CD4-positive, alpha-beta memory T cell (primary cell): ENCODE results near the gene HDAC5. TPM values are rescaled to one million over a fixed set of nuclear protein-coding genes. Genes with fewer than 3 reads are reported as not detected.

Experiments
- CTCF ChIA-PET: fragments of 350-600 bp; sonication (Branson Sonifier 250); formaldehyde crosslinking; loops from one replicate; lab custom pipeline; 2021; ENCODE audit warnings: inconsistent platforms; ENCODE audit not compliant: partially characterized antibody; lab: Charles Lee
- POLR2A ChIA-PET: fragments of 350-600 bp; sonication (Branson Sonifier 250); formaldehyde crosslinking; loops from one replicate; lab custom pipeline; 2021; ENCODE audit not compliant: partially characterized antibody; lab: Charles Lee
- DNase-seq, 5 donors: peaks; one replicate each; pipeline versions ENCODE4 v3.0.0 to v3.0.0-alpha.2; 2020 to 2022; ENCODE audit warnings: mixed read lengths in 1 of 5
- H3K27ac ChIP-seq: one replicate; pipeline ENCODE4 v1.7.0; 2013; ENCODE audit warnings: low read depth, low read length
- H3K27me3 ChIP-seq: 2 replicates; pipeline ENCODE4 v1.7.0; 2013; ENCODE audit warnings: mild to moderate bottlenecking, low read length, moderate library complexity; ENCODE audit not compliant: insufficient read depth
- H3K36me3 ChIP-seq: 2 replicates; pipeline ENCODE4 v1.7.0; 2013; ENCODE audit warnings: mild to moderate bottlenecking, low read length, moderate library complexity; ENCODE audit not compliant: insufficient read depth
- H3K4me1 ChIP-seq: 2 replicates; pipeline ENCODE4 v1.7.0; 2013; ENCODE audit warnings: mild to moderate bottlenecking, low read length, moderate library complexity; ENCODE audit not compliant: insufficient read depth
- H3K4me3 ChIP-seq, 2 donors: one replicate each; pipeline ENCODE4 v1.7.0; 2013; ENCODE audit warnings: low read length in 2 of 2, mild to moderate bottlenecking in 1 of 2
- H3K9me3 ChIP-seq, 2 donors: one replicate each; pipeline ENCODE4 v1.7.0; 2013; ENCODE audit warnings: low read length in 2 of 2, control low read depth in 1 of 2; ENCODE audit not compliant: control insufficient read depth in 1 of 2
- H3K27ac Mint-ChIP-seq, 7 donors: one replicate each; pipeline ENCODE4 v1.8.0; 2020 to 2021; ENCODE audit warnings: mixed read lengths in 7 of 7, mild to moderate bottlenecking in 6 of 7, inconsistent platforms in 3 of 7, moderate library complexity in 3 of 7
- H3K27me3 Mint-ChIP-seq, 2 donors: one replicate each; pipeline ENCODE4 v1.8.0; 2020 to 2021; ENCODE audit warnings: mixed read lengths in 2 of 2
- H3K36me3 Mint-ChIP-seq, 2 donors: one replicate each; pipeline ENCODE4 v1.8.0; 2020 to 2021; ENCODE audit warnings: mixed read lengths in 2 of 2, inconsistent platforms in 1 of 2, mild to moderate bottlenecking in 1 of 2
- H3K4me1 Mint-ChIP-seq, 4 donors: one replicate each; pipeline ENCODE4 v1.8.0; 2020 to 2021; ENCODE audit warnings: mixed read lengths in 4 of 4, mild to moderate bottlenecking in 1 of 4
- H3K4me3 Mint-ChIP-seq, 8 donors: one replicate each; pipeline ENCODE4 v1.8.0; 2020 to 2021; ENCODE audit warnings: mixed read lengths in 8 of 8, mild to moderate bottlenecking in 7 of 8, moderate library complexity in 6 of 8, inconsistent platforms in 3 of 8
- H3K9me3 Mint-ChIP-seq, 8 donors: one replicate each; pipeline ENCODE4 v1.8.0; 2020 to 2021; ENCODE audit warnings: mixed read lengths in 8 of 8, mild to moderate bottlenecking in 5 of 8, inconsistent platforms in 3 of 8, moderate library complexity in 1 of 8
- intact Hi-C: fragments of 100-400 bp; cut with micrococcal nuclease; formaldehyde crosslinking; loops from one replicate; pipeline ENCODE4 v1.15.1; 2023
- polyA plus RNA-seq, 2 donors: library from polyadenylated mRNA; unstranded; fragments of 300-500 nt; fragmentation: Illumina TruSeq; gene quantifications; one replicate each; pipeline ENCODE4 v1.2.3, GENCODE V29; 2021
- total RNA-seq, 2 experiments: library from RNA; stranded (reverse); gene quantifications; one replicate each; pipeline ENCODE4 v1.2.3, GENCODE V29; 2021

The HDAC5 gene
- total and polyA plus RNA-seq, 4 experiments from 2014 or later, result 12.8 to 74.2 (median 52.8) TPM

DNA sequence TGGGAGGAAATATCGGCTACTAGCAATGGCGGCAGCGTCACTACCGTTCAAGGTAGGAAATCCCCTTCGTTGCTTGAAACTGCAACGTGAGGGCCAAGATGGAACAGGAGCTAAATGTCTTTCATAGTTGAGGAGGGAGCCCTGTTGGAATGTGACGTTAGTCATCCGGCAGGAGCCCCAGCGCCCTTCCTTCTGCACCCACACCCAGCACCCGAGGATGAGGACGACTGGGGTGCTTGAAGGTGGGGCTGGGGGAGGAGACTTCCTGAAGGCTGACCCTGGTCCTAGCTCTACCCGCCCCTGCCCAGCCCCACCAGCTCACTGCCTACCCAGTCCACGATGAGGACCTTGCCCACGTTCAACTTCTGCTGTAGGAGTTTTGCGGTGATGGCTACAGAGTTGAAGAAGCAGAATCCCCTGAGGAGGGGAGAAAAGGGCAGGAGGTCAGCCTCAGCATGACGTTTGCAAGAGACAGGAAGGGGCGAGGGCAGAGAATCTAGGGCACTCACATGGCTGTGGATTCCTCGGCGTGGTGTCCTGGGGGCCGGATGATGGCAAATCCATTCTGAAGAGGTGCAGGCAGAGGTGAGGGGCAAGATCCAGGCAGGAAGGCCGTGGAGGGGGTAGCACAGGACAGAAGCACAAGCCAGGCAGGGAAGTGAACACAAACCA is 41.0 kb downstream of the HDAC5 start:
- CTCF ChIA-PET, result interaction anchor here (1.1 kb wide), 1 partner anchor 138 kb away, joined by 3 read pairs; no protein-coding TSS in a partner anchor
- DNase-seq, result no peak

DNA sequence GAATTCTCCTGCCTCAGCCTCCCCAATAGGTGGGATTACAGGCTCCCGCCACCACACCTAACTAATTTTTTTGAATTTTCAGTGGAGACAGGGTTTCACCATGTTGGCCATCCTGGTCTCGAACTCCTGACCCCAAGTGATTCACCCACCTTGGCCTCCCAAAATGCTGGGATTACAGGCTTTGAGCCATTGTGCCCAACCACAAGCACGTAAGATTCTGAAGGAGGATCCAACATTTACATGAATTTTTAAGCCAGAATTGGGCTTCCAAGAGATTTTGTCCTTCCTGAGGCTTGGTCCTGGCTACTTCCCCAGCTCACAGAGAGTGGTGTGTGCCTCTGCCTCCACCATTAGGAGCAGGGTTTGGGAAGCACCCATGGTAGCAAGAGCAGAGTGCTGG is 41.8 kb downstream of the HDAC5 start:
- CTCF ChIA-PET, result no interaction called here
- H3K27ac Mint-ChIP-seq, result peak overlapping the region in 1 of 7 donors; percentile 57

More for the DNA sequence above, 41.0 kb downstream of the HDAC5 start:
- Histone ChIP-seq H3K4me1 (no peaks in the 10 kb centered on the region), H3K27ac (no peak overlapping the region), H3K9me3 (no peaks in the 10 kb centered on the region), H3K36me3 (peaks cover 16% of the 10 kb centered on the region), H3K4me3 (no peak overlapping the region), H3K27me3 (no peaks in the 10 kb centered on the region)
- H3K9me3 Mint-ChIP-seq, result peaks cover 0 to 1% (median 0%) of the 10 kb centered on the region in 8 donors
- H3K4me3 Mint-ChIP-seq, result no peak overlapping the region
- H3K27ac Mint-ChIP-seq, result peak overlapping the region in 3 of 7 donors; percentile 63 to 72 (median 71)
- H3K36me3 Mint-ChIP-seq, result peaks cover 12 to 48% of the 10 kb centered on the region in 2 donors
- intact Hi-C loops, result no loop called here
- POLR2A ChIA-PET, result no interaction called here
- H3K27me3 Mint-ChIP-seq, result no peaks in the 10 kb centered on the region
- peaks cover 0 to 9% (median 1%) of the 10 kb centered on the region in 4 donors for H3K4me1 Mint-ChIP-seq

DNA sequence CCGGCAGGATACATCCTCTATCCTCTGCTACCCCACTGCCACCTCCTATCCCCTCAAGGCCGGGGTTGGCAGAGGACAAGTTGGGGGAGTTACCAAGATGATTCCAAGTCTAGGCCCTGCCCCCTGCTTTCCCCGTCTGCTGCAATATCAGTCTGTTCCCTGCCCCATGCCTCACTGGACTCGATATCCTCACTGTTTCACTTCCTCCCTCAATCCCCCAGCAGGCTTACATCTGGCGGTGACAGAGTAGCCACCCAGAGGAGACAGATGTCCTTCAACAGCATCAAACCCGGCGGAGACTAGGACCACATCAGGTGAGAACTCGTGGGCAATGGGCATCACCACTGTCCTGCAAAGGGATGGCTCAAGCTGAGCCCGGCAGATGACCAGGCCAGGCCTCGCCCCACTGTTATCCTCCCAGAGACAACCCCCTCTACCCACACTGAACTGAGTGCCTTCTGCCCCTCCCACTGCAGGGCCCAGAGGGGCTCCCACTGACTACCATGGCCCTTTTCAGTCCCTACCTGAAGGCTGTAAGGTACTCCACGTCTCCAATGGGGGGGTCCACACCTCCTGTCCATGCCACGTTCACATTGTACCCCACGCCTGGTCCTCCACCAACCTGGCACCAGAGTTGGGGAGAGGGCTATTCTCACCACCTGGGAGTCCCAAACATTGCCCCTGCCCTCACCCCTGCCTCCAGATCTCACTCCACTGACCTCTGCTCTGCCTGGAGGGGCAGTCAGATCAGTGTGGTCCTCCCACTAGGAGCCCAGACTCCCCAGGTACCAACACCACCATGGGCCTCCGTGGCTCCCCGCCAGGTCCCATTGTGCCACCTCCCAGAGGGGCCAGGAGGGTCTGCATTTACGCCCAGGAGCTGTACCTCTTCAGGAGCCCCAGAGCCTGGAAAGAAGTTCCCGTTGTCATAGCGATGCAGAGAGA is 43.3 kb downstream of the HDAC5 start:
- DNase-seq, result no peak
- peak overlapping the region in 2 of 7 donors; percentile 71 to 74 for H3K27ac Mint-ChIP-seq
- no peak overlapping the region for H3K4me3 Mint-ChIP-seq
- Histone ChIP-seq H3K4me3 (no peak overlapping the region), H3K9me3 (no peaks in the 10 kb centered on the region), H3K4me1 (no peaks in the 10 kb centered on the region), H3K27me3 (no peaks in the 10 kb centered on the region), H3K27ac (no peak overlapping the region), H3K36me3 (peaks cover 23% of the 10 kb centered on the region)
- H3K36me3 Mint-ChIP-seq, result peaks cover 14 to 58% of the 10 kb centered on the region in 2 donors
- POLR2A ChIA-PET, result no interaction called here
- H3K4me1 Mint-ChIP-seq, result no peaks in the 10 kb centered on the region
- no peaks in the 10 kb centered on the region for H3K27me3 Mint-ChIP-seq
- intact Hi-C loops, result no loop called here
- peaks cover 0 to 3% (median 0%) of the 10 kb centered on the region in 8 donors for H3K9me3 Mint-ChIP-seq
- CTCF ChIA-PET, result no interaction called here

More for the DNA sequence above, 41.8 kb downstream of the HDAC5 start:
- POLR2A ChIA-PET, result no interaction called here
- Histone ChIP-seq H3K27me3 (no peaks in the 10 kb centered on the region), H3K4me1 (no peaks in the 10 kb centered on the region), H3K4me3 (no peak overlapping the region), H3K9me3 (no peaks in the 10 kb centered on the region), H3K36me3 (peaks cover 16% of the 10 kb centered on the region), H3K27ac (no peak overlapping the region)
- H3K36me3 Mint-ChIP-seq, result peaks cover 13 to 47% of the 10 kb centered on the region in 2 donors
- peaks cover 0 to 1% (median 0%) of the 10 kb centered on the region in 8 donors for H3K9me3 Mint-ChIP-seq
- H3K4me1 Mint-ChIP-seq, result peaks cover 0 to 3% (median 0%) of the 10 kb centered on the region in 4 donors
- intact Hi-C loops, result no loop called here
- no peak for DNase-seq
- no peaks in the 10 kb centered on the region for H3K27me3 Mint-ChIP-seq
- no peak overlapping the region for H3K4me3 Mint-ChIP-seq

DNA sequence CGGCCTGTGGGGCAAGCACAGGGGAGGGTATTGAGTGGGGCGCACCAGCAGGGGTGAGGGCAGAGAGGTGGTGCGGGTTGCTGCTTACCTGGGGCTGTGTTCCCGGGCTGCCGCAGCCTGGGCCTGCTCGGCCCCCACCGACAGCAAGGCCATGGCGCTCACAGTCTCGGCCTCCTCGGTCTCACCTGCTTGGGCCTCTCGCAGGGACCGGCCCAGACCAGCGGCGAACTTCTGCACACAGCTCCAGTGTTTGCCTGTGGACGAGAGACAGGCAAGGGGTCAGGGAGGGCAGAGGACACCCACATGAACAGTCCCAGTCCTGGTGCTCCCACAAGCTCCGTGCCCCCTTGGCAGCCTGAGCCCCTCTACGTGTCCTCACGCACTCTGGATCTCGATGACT is 45.0 kb downstream of the HDAC5 start:
- ChIA-PET POLR2A (interaction anchor here (0.8 kb wide), 1 partner anchor 12 kb away, joined by 3 read pairs; no protein-coding TSS in a partner anchor), CTCF (interaction anchor here (0.6 kb wide), 1 partner anchor 121 kb away, joined by 4 read pairs; no protein-coding TSS in a partner anchor)
- Histone ChIP-seq H3K36me3 (peaks cover 19% of the 10 kb centered on the region), H3K9me3 (no peaks in the 10 kb centered on the region), H3K4me1 (no peaks in the 10 kb centered on the region), H3K27me3 (no peaks in the 10 kb centered on the region), H3K27ac (no peak overlapping the region), H3K4me3 (no peak overlapping the region)
- no peak for DNase-seq
- intact Hi-C loops, result no loop called here
- Mint-ChIP-seq H3K9me3 (peaks cover 0 to 2% (median 0%) of the 10 kb centered on the region in 8 donors), H3K4me1 (no peaks in the 10 kb centered on the region), H3K27me3 (no peaks in the 10 kb centered on the region), H3K27ac (peak overlapping the region in 1 of 7 donors; percentile 4), H3K4me3 (no peak overlapping the region), H3K36me3 (peaks cover 14 to 49% of the 10 kb centered on the region in 2 donors)

DNA sequence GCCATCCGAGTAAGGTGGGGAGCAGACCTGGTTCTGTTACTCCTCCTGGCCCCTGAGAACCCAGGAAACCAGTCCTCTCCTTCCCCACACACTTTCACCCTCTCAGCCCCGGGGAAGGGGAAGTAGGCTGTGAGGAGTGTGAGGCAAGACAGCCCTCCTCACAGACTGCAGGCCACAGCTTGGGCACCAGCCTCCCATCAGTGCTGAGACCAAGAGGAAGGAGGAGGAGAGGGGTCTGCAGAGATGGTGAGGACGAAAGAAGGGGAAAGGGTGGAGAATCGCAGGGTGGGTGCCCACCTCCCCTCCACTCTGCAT is 45.9 kb downstream of the HDAC5 start:
- peaks cover 11 to 43% of the 10 kb centered on the region in 2 donors for H3K36me3 Mint-ChIP-seq
- DNase-seq, result no peak
- intact Hi-C loops, result no loop called here

DNA sequence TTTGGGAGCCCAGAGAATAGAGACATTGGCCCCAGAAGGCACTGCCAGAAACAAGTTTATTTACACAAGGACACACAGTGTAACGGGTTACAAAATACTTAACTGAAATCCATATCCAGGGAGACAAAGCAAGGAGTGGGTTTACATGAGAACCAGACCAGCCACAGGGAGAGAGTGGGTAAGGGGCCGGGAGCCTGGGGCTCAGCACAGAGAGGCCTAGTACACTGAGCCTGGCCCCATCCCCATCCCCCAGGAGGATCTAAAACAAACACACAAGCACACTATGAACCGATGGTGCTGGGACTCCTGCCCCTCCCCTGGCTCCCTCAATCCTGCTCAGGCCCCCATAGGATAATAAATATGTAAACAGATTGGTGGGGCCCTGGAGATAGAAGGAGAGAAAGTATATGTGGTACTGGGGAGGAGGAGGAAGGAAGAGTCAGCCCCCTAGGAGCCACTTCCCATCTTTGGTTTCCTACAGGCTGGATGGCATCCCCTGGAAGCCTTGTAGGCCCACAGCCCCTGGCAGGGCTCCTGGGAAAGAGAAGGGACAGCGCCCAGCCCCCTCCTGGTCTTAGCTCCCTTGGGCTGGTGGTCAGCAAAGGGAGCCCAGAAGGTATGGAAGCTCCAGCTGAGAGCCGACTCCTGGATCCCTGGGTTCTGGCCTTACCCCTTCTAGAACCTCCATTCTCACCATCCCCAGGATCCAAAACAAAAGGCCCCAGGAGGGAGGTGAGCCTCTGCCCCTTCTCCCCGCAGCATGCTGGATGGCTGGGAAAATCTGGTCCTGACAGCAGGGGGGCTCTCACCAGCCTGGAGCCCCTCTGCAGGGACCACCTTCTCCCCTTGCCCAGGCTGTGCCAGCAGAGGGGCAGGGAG is 46.5 kb downstream of the HDAC5 start:
- ChIA-PET CTCF (no interaction called here), POLR2A (no interaction called here)
- H3K9me3 Mint-ChIP-seq, result peaks cover 0 to 2% (median 0%) of the 10 kb centered on the region in 8 donors
- DNase-seq, result no peak
- Histone ChIP-seq H3K27ac (no peak overlapping the region), H3K4me3 (no peak overlapping the region), H3K9me3 (no peaks in the 10 kb centered on the region), H3K27me3 (no peaks in the 10 kb centered on the region), H3K4me1 (peaks cover 2% of the 10 kb centered on the region), H3K36me3 (peaks cover 17% of the 10 kb centered on the region)
- H3K4me1 Mint-ChIP-seq, result peaks cover 1 to 8% (median 5%) of the 10 kb centered on the region in 4 donors
- H3K27ac Mint-ChIP-seq, result peak overlapping the region in 4 of 7 donors; percentile 24 to 72 (median 43)
- intact Hi-C loops, result no loop called here
- H3K27me3 Mint-ChIP-seq, result no peaks in the 10 kb centered on the region
- H3K36me3 Mint-ChIP-seq, result peaks cover 6 to 37% of the 10 kb centered on the region in 2 donors
- no peak overlapping the region for H3K4me3 Mint-ChIP-seq

More for the DNA sequence above, 45.9 kb downstream of the HDAC5 start:
- no peak overlapping the region for H3K4me3 ChIP-seq
- no peaks in the 10 kb centered on the region for H3K4me1 ChIP-seq
- peaks cover 19% of the 10 kb centered on the region for H3K36me3 ChIP-seq
- no peak overlapping the region for H3K4me3 Mint-ChIP-seq
- no peak overlapping the region for H3K27ac ChIP-seq
- H3K9me3 ChIP-seq, result no peaks in the 10 kb centered on the region
- no peak overlapping the region for H3K27ac Mint-ChIP-seq
- H3K4me1 Mint-ChIP-seq, result peaks cover 0 to 5% (median 2%) of the 10 kb centered on the region in 4 donors
- CTCF ChIA-PET, result no interaction called here
- POLR2A ChIA-PET, result no interaction called here
- no peaks in the 10 kb centered on the region for H3K27me3 ChIP-seq
- peaks cover 0 to 2% (median 0%) of the 10 kb centered on the region in 8 donors for H3K9me3 Mint-ChIP-seq
- no peaks in the 10 kb centered on the region for H3K27me3 Mint-ChIP-seq
